ENCODE data around the gene CREBBP.

Gene CREBBP

GRCh38 chr16:3854750-3855541 is 25.6 kb downstream of the CREBBP start:
- no peak for DNase-seq

- no peak for DNase-seq
These were observed 30.0 kb downstream of the CREBBP start for GRCh38 chr16:3850544-3850899.

GRCh38 chr16:3849751-3850543 is 30.6 kb downstream of the CREBBP start:
- DNase-seq: no peak

GRCh38 chr16:3846595-3847091 is 33.9 kb downstream of the CREBBP start:
- no peak for DNase-seq

GRCh38 chr16:3846087-3846486 is 34.4 kb downstream of the CREBBP start:
- DNase-seq: no peak

- DNase-seq: no peak
These were observed 37.5 kb downstream of the CREBBP start for GRCh38 chr16:3842994-3843393.

GRCh38 chr16:3841729-3842508 is 38.6 kb downstream of the CREBBP start:
- no peak for DNase-seq

GRCh38 chr16:3839402-3840184 is 40.9 kb downstream of the CREBBP start:
- no peak for DNase-seq

- DNase-seq: no peak
These were observed 41.7 kb downstream of the CREBBP start for GRCh38 chr16:3838600-3839401.

GRCh38 chr16:3837851-3838586 is 42.5 kb downstream of the CREBBP start:
- DNase-seq: no peak

- no peak for DNase-seq
These were observed 43.9 kb downstream of the CREBBP start for GRCh38 chr16:3836641-3837040.

- no peak for DNase-seq
These were observed 45.4 kb downstream of the CREBBP start for GRCh38 chr16:3835089-3835602.

- no peak for DNase-seq
These were observed 47.8 kb downstream of the CREBBP start for GRCh38 chr16:3832668-3833067.

- no peak for DNase-seq
These were observed 49.8 kb downstream of the CREBBP start for GRCh38 chr16:3830625-3831254.

- no peak for DNase-seq
These were observed 50.6 kb downstream of the CREBBP start for GRCh38 chr16:3829631-3830536.

- DNase-seq: no peak
These were observed 54.6 kb downstream of the CREBBP start for GRCh38 chr16:3825940-3826339.

- no peak for DNase-seq
These were observed 55.4 kb downstream of the CREBBP start for GRCh38 chr16:3825103-3825502.

GRCh38 chr16:3824121-3824795 is 56.3 kb downstream of the CREBBP start:
- no peak for DNase-seq
